Right lobe of liver (tissue), 6 donors: ENCODE results near the gene KCNA4. TPM values are rescaled to one million over a fixed set of nuclear protein-coding genes. Genes with fewer than 3 reads are reported as not detected.
"Not testable (repeated sequence)": the region's sequence is repeated elsewhere in the genome, so short reads cannot be mapped to it uniquely, and the experiment has no call there.

Experiments used
- ATAC-seq, 4 donors: fragments of 200-7000 bp; cut with Tn5 transposase; one replicate each; pipeline ENCODE4 v1.9.1; 2020; ENCODE audit warnings: mild to moderate bottlenecking in 4 of 4, moderate library complexity in 4 of 4
- DNase-seq, 3 donors: peaks; one replicate each; pipeline ENCODE4 v3.0.0-alpha.2; 2020
- H3K27ac ChIP-seq, 3 donors: fragments of 200-600 bp; one replicate each; pipeline ENCODE4 v1.8.0; 2022
- H3K27me3 ChIP-seq, 2 donors: fragments of 200-600 bp; one replicate each; pipeline ENCODE4 v1.8.0; 2022
- H3K36me3 ChIP-seq, 4 donors: fragments of 200-600 bp; sonication (generic) in 1 of 4; one replicate each; pipeline versions ENCODE4 v1.5.1 to v1.8.0; 2017 to 2022; ENCODE audit warnings: control low read depth in 1 of 4
- H3K4me1 ChIP-seq, 4 donors: fragments of 200-600 bp; sonication (generic) in 1 of 4; one replicate each; pipeline versions ENCODE4 v1.5.1 to v1.8.0; 2017 to 2022; ENCODE audit warnings: control low read depth in 1 of 4
- H3K4me3 ChIP-seq, 3 donors: fragments of 200-600 bp; one replicate each; pipeline ENCODE4 v1.8.0; 2022
- H3K9me3 ChIP-seq, 4 donors: fragments of 200-600 bp; sonication (generic) in 1 of 4; one replicate each; pipeline versions ENCODE4 v1.5.1 to v1.8.0; 2017 to 2022; ENCODE audit warnings: control low read depth in 1 of 4
- CTCF ChIP-seq, 4 donors: fragments of 200-600 bp in 3 of 4; fragments of 450-650 bp in 1 of 4; IDR thresholded peaks; one replicate each; pipeline versions ENCODE4 v1.5.1 to v1.8.0; 2016 to 2022; ENCODE audit warnings: antibody characterized with exemption in 4 of 4, mild to moderate bottlenecking in 2 of 4
- POLR2A ChIP-seq: fragments of 450-650 bp; IDR thresholded peaks from one replicate; pipeline ENCODE4 v1.6.1; 2017; ENCODE audit warnings: antibody characterized with exemption, mild to moderate bottlenecking
- WGBS: methylation state at CpG from one replicate; pipeline ENCODE4 v1.1.6; 2018; ENCODE audit warnings: low coverage, low lambda C conversion rate; ENCODE audit not compliant: insufficient coverage; ENCODE audit errors: missing lambda C conversion rate; 5-methylcytosine and 5-hydroxymethylcytosine counted together
- intact Hi-C, 2 donors: fragments of 100-400 bp; cut with DNase I; formaldehyde crosslinking; loops; one replicate each; pipeline versions ENCODE4 v1.11.2 to v1.14.1; 2022
- total RNA-seq, 6 experiments: library from RNA; depleted of rRNA in 2 of 6; stranded (reverse); fragments of >200 nt in 2 of 6; fragmentation: NEBNext Ultra II Directional in 3 of 6; extraction: Animal tissue kit (Norgen Biotek cat#: 25700) in 3 of 6; gene quantifications; one replicate each; pipeline versions ENCODE4 v1.1.0 to v1.2.4, GENCODE V29; 2016 to 2023
- donor health status: DM: no; HTN: yes; CAD: no.
- donor health status: DM: no; HTN: no; CAD: no.
- donor health status: DM: no; HTN: no; CAD: no.
- donor health status: DM: no; HTN: yes; CAD: no.
- donor health status: DM: no; HTN: yes; CAD: no.

KCNA4 gene
- total RNA-seq, 6 experiments from 2014 or later = not detected

- Histone ChIP-seq H3K9me3 (no peaks in the 10 kb centered on the region), H3K4me1 (no peaks in the 10 kb centered on the region), H3K36me3 (no peaks in the 10 kb centered on the region), H3K27me3 (no peaks in the 10 kb centered on the region), H3K4me3 (no peak overlapping the region), H3K27ac (no peak overlapping the region)
- intact Hi-C loops = no loop called here
- ATAC-seq (no peak), DNase-seq (no peak)
- WGBS = 60% methylated on average over 1 of the region's 1 CpG
- no peak for TF ChIP-seq POLR2A
- TF ChIP-seq CTCF (IDR thresholded peaks at IDR 0.05) = no peak
Measured at GRCh38 chr11:29985248-29985647, 31.6 kb downstream of the KCNA4 start.

DNA sequence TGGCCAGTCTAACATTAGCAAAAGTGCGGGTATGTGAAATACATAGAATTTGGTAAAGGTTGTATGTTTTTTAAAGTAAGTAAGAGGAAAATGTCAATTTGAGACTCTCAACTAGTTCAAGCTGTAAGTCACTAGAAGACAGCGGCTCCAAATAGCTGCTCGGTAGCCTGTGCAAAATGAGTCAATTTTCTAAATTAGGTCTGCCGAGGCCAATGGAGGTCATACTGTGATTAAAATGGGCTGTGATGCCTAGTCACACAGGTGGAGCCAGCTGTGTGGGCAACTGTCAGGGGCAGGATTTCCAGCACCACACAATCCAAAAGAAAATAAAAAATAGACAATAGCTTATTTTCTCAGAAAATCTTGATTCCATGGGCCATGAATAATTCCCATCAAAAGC, 32.3 kb downstream of the KCNA4 start:
- Histone ChIP-seq H3K9me3 (no peaks in the 10 kb centered on the region), H3K27ac (no peak overlapping the region), H3K4me1 (no peaks in the 10 kb centered on the region), H3K27me3 (no peaks in the 10 kb centered on the region), H3K4me3 (no peak overlapping the region), H3K36me3 (no peaks in the 10 kb centered on the region)
- intact Hi-C loops = no loop called here
- TF ChIP-seq POLR2A (no peak), CTCF (IDR thresholded peaks at IDR 0.05) (no peak)
- 77% methylated on average over 4 of the region's 4 CpGs for WGBS
- DNase-seq (no peak), ATAC-seq (no peak)

DNA sequence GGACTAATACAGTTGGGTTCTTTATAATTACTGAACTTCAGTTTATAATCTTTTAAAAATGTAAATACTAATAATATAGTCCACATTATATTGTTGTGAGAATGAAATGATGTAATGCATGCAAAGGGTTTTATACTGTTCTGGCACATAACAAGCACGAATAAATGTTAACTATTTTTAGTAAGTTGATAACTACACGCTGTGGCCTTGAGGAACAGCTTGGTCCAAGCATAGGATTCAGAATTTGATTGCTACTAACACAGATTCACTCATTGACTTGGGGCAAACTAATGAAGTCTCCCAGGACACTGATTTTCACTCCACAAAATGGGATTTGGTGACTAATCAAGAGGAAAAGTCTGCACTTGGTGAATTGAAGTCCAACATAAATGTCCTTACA, 38.3 kb downstream of the KCNA4 start:
- Histone ChIP-seq H3K9me3 (no peaks in the 10 kb centered on the region), H3K27me3 (no peaks in the 10 kb centered on the region), H3K4me3 (no peak overlapping the region), H3K4me1 (no peaks in the 10 kb centered on the region), H3K27ac (no peak overlapping the region), H3K36me3 (no peaks in the 10 kb centered on the region)
- TF ChIP-seq CTCF (IDR thresholded peaks at IDR 0.05) (no peak), POLR2A (no peak)
- intact Hi-C loops = no loop called here
- DNase-seq (no peak), ATAC-seq (no peak)
- 32% methylated on average over 2 of the region's 2 CpGs for WGBS

GRCh38 chr11:29975580-29975979, 41.2 kb downstream of the KCNA4 start:
- intact Hi-C loops, ATAC-seq, H3K9me3 ChIP-seq, H3K27me3 ChIP-seq, H3K4me1 ChIP-seq, DNase-seq, H3K4me3 ChIP-seq, H3K36me3 ChIP-seq, H3K27ac ChIP-seq: not testable (repeated sequence)
- WGBS = 72% methylated on average over 6 of the region's 10 CpGs

DNA sequence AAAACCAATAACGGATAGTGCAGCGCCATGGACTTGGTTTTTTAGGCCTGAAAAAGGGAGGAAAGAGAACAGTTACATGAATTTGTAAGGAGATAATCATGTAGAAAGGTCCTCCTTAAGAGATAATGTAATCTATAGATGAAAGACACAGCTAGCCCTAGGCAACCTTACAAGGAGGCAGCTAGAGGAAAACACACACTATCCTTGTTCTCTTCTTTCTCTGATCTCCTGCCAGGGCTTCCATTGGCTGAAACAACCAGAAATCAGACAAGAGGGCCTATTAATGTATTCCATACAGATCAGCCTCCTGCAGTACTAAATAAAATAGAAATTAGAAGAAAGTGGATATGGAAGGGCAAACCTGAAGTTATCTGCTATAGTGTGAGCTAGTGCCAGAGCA, 53.0 kb downstream of the KCNA4 start:
- WGBS = 55% methylated on average over 2 of the region's 2 CpGs
- intact Hi-C loops = no loop called here

More for the DNA sequence above, 53.0 kb downstream of the KCNA4 start:
- H3K9me3 ChIP-seq = no peaks in the 10 kb centered on the region
- H3K4me3 ChIP-seq = no peak overlapping the region
- no peak overlapping the region for H3K27ac ChIP-seq
- no peaks in the 10 kb centered on the region for H3K4me1 ChIP-seq
- ATAC-seq (no peak), DNase-seq (no peak)
- TF ChIP-seq CTCF (IDR thresholded peaks at IDR 0.05) (no peak), POLR2A (no peak)
- H3K36me3 ChIP-seq = no peaks in the 10 kb centered on the region
- H3K27me3 ChIP-seq = no peaks in the 10 kb centered on the region
